Fibroblast of the aortic adventitia (primary cell): Measurements from ENCODE around the gene PTPN13. TPM values are rescaled to one million over a fixed set of nuclear protein-coding genes. Genes with fewer than 3 reads are reported as not detected.
"Not testable (repeated sequence)": the region's sequence is repeated elsewhere in the genome, so short reads cannot be mapped to it uniquely, and the experiment has no call there.

Source experiments
- DNase-seq: peaks from one replicate; pipeline ENCODE4 v3.0.0-alpha.2; 2010; ENCODE audit warnings: low read depth
- H3K4me3 ChIP-seq: 2 replicates; pipeline ENCODE4 v1.5.1; 2011; ENCODE audit warnings: low read depth, mild to moderate bottlenecking, control low read depth, low read length, moderate library complexity
- CTCF ChIP-seq: IDR thresholded peaks from 2 replicates; pipeline ENCODE4 v1.5.1; 2011; ENCODE audit warnings: mild to moderate bottlenecking, low read length, control low read depth, inconsistent platforms; ENCODE audit not compliant: insufficient read depth
- total RNA-seq: library from RNA; depleted of rRNA; stranded (reverse); fragments of >200 nt; gene quantifications from 2 replicates; pipeline ENCODE4 v1.2.3, GENCODE V29; 2012; ENCODE audit warnings: low replicate concordance

Gene PTPN13
- total RNA-seq, 1 donor, result 67.6 TPM

GRCh38 chr4:86688026-86688425 is 93.9 kb downstream of the PTPN13 start:
- H3K4me3 ChIP-seq, result no peak overlapping the region
- DNase-seq, result no peak
- no peak for TF ChIP-seq CTCF

GRCh38 chr4:86704601-86705000 is 110.5 kb downstream of the PTPN13 start:
- no peak for TF ChIP-seq CTCF
- DNase-seq, result no peak
- H3K4me3 ChIP-seq, result no peak overlapping the region

GRCh38 chr4:86706923-86707597 is 112.9 kb downstream of the PTPN13 start:
- peak; percentile 40 for DNase-seq
- no peak overlapping the region for H3K4me3 ChIP-seq
- TF ChIP-seq CTCF, result no peak

- TF ChIP-seq CTCF, result no peak
- DNase-seq, result no peak
- H3K4me3 ChIP-seq, result no peak overlapping the region
Measured at GRCh38 chr4:86717651-86718050, 123.5 kb downstream of the PTPN13 start.

GRCh38 chr4:86718152-86718551 is 124.0 kb downstream of the PTPN13 start:
- no peak for TF ChIP-seq CTCF
- no peak overlapping the region for H3K4me3 ChIP-seq
- DNase-seq, result no peak

GRCh38 chr4:86719149-86719548 is 125.0 kb downstream of the PTPN13 start:
- H3K4me3 ChIP-seq, DNase-seq: not testable (repeated sequence)

GRCh38 chr4:86720508-86721068 is 126.5 kb downstream of the PTPN13 start:
- peak; percentile 37 for DNase-seq
- no peak overlapping the region for H3K4me3 ChIP-seq
- no peak for TF ChIP-seq CTCF
